ENCODE measurements around the gene DLGAP4.

Gene DLGAP4

GRCh38 chr20:36477475-36477874 is 171.3 kb downstream of the DLGAP4 start:
- H3K27ac ChIP-seq, result no peak overlapping the region

GRCh38 chr20:36478137-36478905 is 172.2 kb downstream of the DLGAP4 start:
- no peak overlapping the region for H3K27ac ChIP-seq

More at GRCh38 chr20:36477475-36477874, 171.3 kb downstream of the DLGAP4 start:
- no peak for TF ChIP-seq CTCF (conservative IDR thresholded peaks at IDR 0.05)

GRCh38 chr20:36479938-36480337 is 173.8 kb downstream of the DLGAP4 start:
- peak; percentile 14; the same call in 1 of the 2 replicates for TF ChIP-seq CTCF (conservative IDR thresholded peaks at IDR 0.05)
- H3K27ac ChIP-seq, result no peak overlapping the region

More at GRCh38 chr20:36478137-36478905, 172.2 kb downstream of the DLGAP4 start:
- no peak for TF ChIP-seq CTCF (conservative IDR thresholded peaks at IDR 0.05)

- no peak overlapping the region; the same call in 1 of the 2 replicates for H3K27ac ChIP-seq
- TF ChIP-seq CTCF (conservative IDR thresholded peaks at IDR 0.05), result no peak
These were observed 174.4 kb downstream of the DLGAP4 start for GRCh38 chr20:36480456-36481048.

GRCh38 chr20:36481380-36482043 is 175.4 kb downstream of the DLGAP4 start:
- TF ChIP-seq CTCF (conservative IDR thresholded peaks at IDR 0.05), result no peak; the same call in 1 of the 2 replicates
- peak overlapping the region; percentile 37; the same call in 1 of the 2 replicates for H3K27ac ChIP-seq

GRCh38 chr20:36482044-36482473 is 175.9 kb downstream of the DLGAP4 start:
- no peak for TF ChIP-seq CTCF (conservative IDR thresholded peaks at IDR 0.05)
- peak overlapping the region; percentile 37; the same call in 1 of the 2 replicates for H3K27ac ChIP-seq
